ENCODE measurements around the gene ZNF625.
"Not testable (repeated sequence)": the region's sequence is repeated elsewhere in the genome, so short reads cannot be mapped to it uniquely, and the experiment has no call there.

ZNF625 gene

GRCh38 chr19:12111176-12111575 is 45.4 kb downstream of the ZNF625 start:
- Mint-ChIP-seq H3K4me3 (no peak overlapping the region), H3K36me3 (ENCODE audit: low read depth) (peaks cover 36% of the 10 kb centered on the region), H3K27me3 (ENCODE audit: low read depth) (no peaks in the 10 kb centered on the region), H3K9me3 (peaks cover 53% of the 10 kb centered on the region), H3K4me1 (ENCODE audit: low read depth) (no peaks in the 10 kb centered on the region), H3K27ac (no peak overlapping the region)

DNA sequence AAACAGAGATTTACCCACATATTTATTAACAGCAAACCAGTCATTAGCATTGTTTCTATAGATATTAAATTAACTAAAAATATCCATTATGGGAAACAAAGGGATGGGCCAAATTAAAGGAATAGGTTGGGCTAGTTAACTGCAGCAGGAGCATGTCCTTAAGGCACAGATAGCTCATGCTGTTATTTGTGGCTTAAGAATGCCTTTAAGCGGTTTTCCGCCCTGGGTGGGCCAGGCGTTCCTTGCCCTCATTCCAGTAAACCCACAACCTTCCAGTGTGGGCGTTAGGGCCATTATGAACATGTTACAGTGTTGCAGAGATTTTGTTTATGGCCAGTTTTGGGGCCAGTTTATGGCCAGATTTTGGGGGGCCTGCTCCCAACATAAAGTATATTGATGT is 52.6 kb downstream of the ZNF625 start:
- H3K4me1 Mint-ChIP-seq (ENCODE audit: low read depth); H3K36me3 Mint-ChIP-seq (ENCODE audit: low read depth); H3K4me3 Mint-ChIP-seq; H3K27ac Mint-ChIP-seq; H3K27me3 Mint-ChIP-seq (ENCODE audit: low read depth): not testable (repeated sequence)
- H3K9me3 Mint-ChIP-seq: peaks cover 55% of the 10 kb centered on the region

- H3K27me3 Mint-ChIP-seq (ENCODE audit: low read depth): no peaks in the 10 kb centered on the region
- H3K27ac Mint-ChIP-seq: no peak overlapping the region
- H3K4me1 Mint-ChIP-seq (ENCODE audit: low read depth): peaks cover 6% of the 10 kb centered on the region
- H3K9me3 Mint-ChIP-seq: peaks cover 62% of the 10 kb centered on the region
- no peak overlapping the region for H3K4me3 Mint-ChIP-seq
- peaks cover 19% of the 10 kb centered on the region for H3K36me3 Mint-ChIP-seq (ENCODE audit: low read depth)
Observed at GRCh38 chr19:12098040-12098439, 58.5 kb downstream of the ZNF625 start.

DNA sequence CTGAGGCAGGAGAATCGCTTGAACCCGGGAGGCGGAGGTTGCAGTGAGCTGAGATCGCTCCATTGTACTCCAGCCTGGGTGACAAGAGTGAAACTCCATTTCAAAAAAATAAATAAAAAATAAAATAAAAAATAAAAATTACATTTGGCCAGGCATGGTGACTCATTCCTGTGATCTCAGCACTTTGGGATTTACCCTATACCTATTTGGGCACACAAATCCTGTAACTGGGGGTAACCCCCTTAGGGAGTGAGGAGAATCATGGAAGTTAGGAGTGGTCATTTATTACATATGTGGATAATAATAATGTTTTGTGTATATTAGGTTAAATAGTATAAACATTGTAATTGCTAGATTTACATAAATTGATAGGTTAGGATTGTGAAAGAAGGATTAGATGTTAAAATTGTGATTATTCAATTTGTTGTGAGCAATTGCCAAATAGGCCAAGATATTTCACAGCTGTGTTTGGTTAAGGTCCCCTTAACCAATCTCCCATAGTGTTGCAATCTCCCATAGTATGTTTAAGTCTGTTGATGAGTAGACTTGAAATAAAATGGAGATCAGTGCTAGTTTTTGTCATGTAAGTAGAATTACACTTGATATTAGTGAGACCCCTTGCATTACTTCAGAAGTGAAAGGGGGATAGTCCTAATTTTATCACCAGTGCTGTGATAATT is 61.3 kb downstream of the ZNF625 start:
- Mint-ChIP-seq H3K36me3 (ENCODE audit: low read depth) (peaks cover 19% of the 10 kb centered on the region), H3K9me3 (peaks cover 47% of the 10 kb centered on the region), H3K4me3 (no peak overlapping the region), H3K4me1 (ENCODE audit: low read depth) (peaks cover 10% of the 10 kb centered on the region), H3K27me3 (ENCODE audit: low read depth) (no peaks in the 10 kb centered on the region), H3K27ac (no peak overlapping the region)

Data from T-helper 1 cell treated with Interleukin-12 subunit alpha and Interleukin-12 subunit beta and Interleukin-4 antibody, amounts not matched to agents 30 μg/mL and 1 μg/mL, for 36 hours (primary cell).